ENCODE results near the gene DAGLA. TPM values are rescaled to one million over a fixed set of nuclear protein-coding genes. Genes with fewer than 3 reads are reported as not detected.

The DAGLA gene
- total and polyA plus RNA-seq, 2 donors (not counting 3 experiments of a cell fraction or from before 2014, with no cell fraction given) = 2.5 to 4.7 TPM

- Histone ChIP-seq H3K9me1 (replicated peaks; ENCODE audit: control insufficient read depth, extremely low read depth, insufficient read depth, low read length) (no peaks in the 10 kb centered on the region), H2AFZ (ENCODE audit: low read depth, low read length) (no peak overlapping the region), H3K4me2 (ENCODE audit: insufficient read depth, low read length) (no peak overlapping the region), H3K79me2 (ENCODE audit: control insufficient read depth, insufficient read depth, low read length) (no peaks in the 10 kb centered on the region), H3K27ac (ENCODE audit: insufficient read depth, low read depth, low read length) (no peak overlapping the region), H3K4me3 (replicated peaks in 1 of 3; ENCODE audit: insufficient read depth in 1 of 3, low read depth in 1 of 3, low read length in 3 of 3) (no peak overlapping the region), H3K4me1 (ENCODE audit: control insufficient read depth, extremely low read depth, insufficient read depth, low read length) (no peaks in the 10 kb centered on the region), H3K36me3 (ENCODE audit: control insufficient read depth in 2 of 2, extremely low read depth in 1 of 2, insufficient read depth in 2 of 2, low read length in 2 of 2) (peaks cover 3 to 42% of the 10 kb centered on the region in 2 experiments), H3K9ac (replicated peaks; ENCODE audit: extremely low read depth, insufficient read depth, low read length) (no peak overlapping the region), H4K20me1 (replicated peaks; ENCODE audit: control insufficient read depth, extremely low read depth, insufficient read depth, low read length) (no peaks in the 10 kb centered on the region), H3K27me3 (ENCODE audit: control insufficient read depth in 2 of 2, insufficient read depth in 2 of 2, low read length in 2 of 2) (no peaks in the 10 kb centered on the region), H3K9me3 (replicated peaks; ENCODE audit: control insufficient read depth, insufficient read depth, low read length) (no peaks in the 10 kb centered on the region)
- BruUV-seq (replicated peaks) = no TSS peak
- CTCF ChIA-PET = interaction anchor here (1.2 to 2.1 kb wide), 2 partner anchors 35 to 37 kb away, joined by 3 to 7 read pairs; no protein-coding TSS in a partner anchor
- DNase-seq (ENCODE audit: low read depth, low spot score) = no peak
- dilution Hi-C loops (cut with MboI; ENCODE audit: extremely low pct_ligation_motif_present, low sequenced_read_pairs) (no loop called here), intact Hi-C loops (cut with micrococcal nuclease) (no loop called here)
- POLR2A ChIA-PET = no interaction called here
- TF ChIP-seq GATA2 (IDR thresholded peaks at IDR 0.05; ENCODE audit: insufficient read depth, insufficient read length, low read depth, low read length) (no peak), FOS (IDR thresholded peaks at IDR 0.05; ENCODE audit: borderline replicate concordance, insufficient read depth, low read length) (no peak), EZH2 (IDR thresholded peaks at IDR 0.05; ENCODE audit: borderline replicate concordance, low read depth, low read length, severe bottlenecking) (no peak), CTCF (IDR thresholded peaks at IDR 0.05; ENCODE audit: extremely low read depth in 1 of 2, insufficient read depth in 1 of 2, low read depth in 1 of 2, low read length in 2 of 2) (no peak)
- FAIRE-seq = no peak
These were observed 104.3 kb downstream of the DAGLA start for GRCh38 chr11:61784506-61784805.

GRCh38 chr11:61785837-61786402 lies 105.7 kb downstream of the DAGLA start:
- Histone ChIP-seq H3K27ac (ENCODE audit: insufficient read depth, low read depth, low read length) (no peak overlapping the region), H3K36me3 (ENCODE audit: control insufficient read depth in 2 of 2, extremely low read depth in 1 of 2, insufficient read depth in 2 of 2, low read length in 2 of 2) (peaks cover 4 to 48% of the 10 kb centered on the region in 2 experiments), H3K9me1 (replicated peaks; ENCODE audit: control insufficient read depth, extremely low read depth, insufficient read depth, low read length) (no peaks in the 10 kb centered on the region), H3K4me1 (ENCODE audit: control insufficient read depth, extremely low read depth, insufficient read depth, low read length) (no peaks in the 10 kb centered on the region), H3K4me3 (replicated peaks in 1 of 3; ENCODE audit: insufficient read depth in 1 of 3, low read depth in 1 of 3, low read length in 3 of 3) (no peak overlapping the region), H2AFZ (ENCODE audit: low read depth, low read length) (no peak overlapping the region), H3K27me3 (ENCODE audit: control insufficient read depth in 2 of 2, insufficient read depth in 2 of 2, low read length in 2 of 2) (no peaks in the 10 kb centered on the region), H3K9ac (replicated peaks; ENCODE audit: extremely low read depth, insufficient read depth, low read length) (no peak overlapping the region), H3K9me3 (replicated peaks; ENCODE audit: control insufficient read depth, insufficient read depth, low read length) (no peaks in the 10 kb centered on the region), H3K79me2 (ENCODE audit: control insufficient read depth, insufficient read depth, low read length) (peaks cover 1% of the 10 kb centered on the region), H4K20me1 (replicated peaks; ENCODE audit: control insufficient read depth, extremely low read depth, insufficient read depth, low read length) (no peaks in the 10 kb centered on the region), H3K4me2 (ENCODE audit: insufficient read depth, low read length) (no peak overlapping the region)
- CTCF ChIA-PET = interaction anchor here (2.1 kb wide), 1 partner anchor 38 kb away, joined by 7 read pairs; no protein-coding TSS in a partner anchor
- TF ChIP-seq POLR2A (IDR thresholded peaks at IDR 0.05; ENCODE audit: low read depth, low read length) (no peak), MYC (IDR thresholded peaks at IDR 0.05; ENCODE audit: low read depth, low read length) (no peak), MAX (IDR thresholded peaks at IDR 0.05; ENCODE audit: insufficient read depth, insufficient read length) (no peak), JUN (IDR thresholded peaks at IDR 0.05; ENCODE audit: borderline replicate concordance, insufficient read depth, insufficient read length, low read depth) (no peak), FOS (IDR thresholded peaks at IDR 0.05; ENCODE audit: borderline replicate concordance, insufficient read depth, low read length) (no peak), EZH2 (IDR thresholded peaks at IDR 0.05; ENCODE audit: borderline replicate concordance, low read depth, low read length, severe bottlenecking) (no peak), CTCF (IDR thresholded peaks at IDR 0.05; ENCODE audit: extremely low read depth in 1 of 2, insufficient read depth in 1 of 2, low read depth in 1 of 2, low read length in 2 of 2) (no peak)
- intact Hi-C loops (cut with micrococcal nuclease) = no loop called here
- no TSS peak for BruUV-seq (replicated peaks)
- dilution Hi-C loops (cut with MboI; ENCODE audit: extremely low pct_ligation_motif_present, low sequenced_read_pairs) = no loop called here
- POLR2A ChIA-PET = no interaction called here
- no peak for FAIRE-seq
- no peak for DNase-seq (ENCODE audit: low read depth, low spot score)

Data from endothelial cell of umbilical vein (primary cell).